ENCODE measurements around the gene MAIP1.

The MAIP1 gene

DNA sequence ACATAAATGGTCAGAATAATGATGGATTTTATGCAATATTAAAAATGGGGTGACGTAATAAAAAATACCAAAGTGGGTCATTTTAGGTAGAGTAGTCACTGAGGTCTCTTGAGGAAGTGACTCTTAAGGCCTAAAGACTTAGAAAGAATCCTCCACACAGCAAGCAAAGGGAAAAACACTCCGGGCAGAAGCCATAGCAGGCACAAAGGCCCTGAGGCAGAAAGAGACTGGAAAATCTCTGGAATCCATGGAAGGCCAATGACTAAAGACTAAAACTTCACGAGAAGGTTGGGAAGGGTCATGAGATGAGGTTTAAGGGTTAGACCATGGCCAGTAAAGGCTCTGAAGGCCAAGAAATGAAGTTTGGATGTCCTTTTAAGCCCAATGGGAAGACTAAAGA lies 36.9 kb downstream of the MAIP1 start:
- no peak for DNase-seq

DNA sequence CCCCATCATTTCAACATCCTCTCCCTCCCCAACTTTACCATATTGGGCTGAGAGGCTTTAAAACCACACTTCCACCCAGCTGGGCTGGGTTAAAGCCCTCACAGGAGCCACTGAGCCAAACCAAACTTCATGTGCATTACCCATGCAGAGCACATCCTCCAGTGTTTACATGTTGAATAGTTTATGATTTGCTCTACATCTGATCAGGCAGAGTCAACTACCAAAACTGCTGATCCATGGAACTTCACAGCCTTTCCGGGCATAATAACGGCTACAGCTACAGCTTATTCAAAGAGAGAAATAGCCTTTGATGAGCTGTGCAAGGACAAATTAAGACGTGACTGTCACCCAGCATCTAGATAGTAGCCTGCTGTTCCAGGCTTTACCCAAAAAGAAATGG lies 39.0 kb downstream of the MAIP1 start:
- DNase-seq, result no peak

DNA sequence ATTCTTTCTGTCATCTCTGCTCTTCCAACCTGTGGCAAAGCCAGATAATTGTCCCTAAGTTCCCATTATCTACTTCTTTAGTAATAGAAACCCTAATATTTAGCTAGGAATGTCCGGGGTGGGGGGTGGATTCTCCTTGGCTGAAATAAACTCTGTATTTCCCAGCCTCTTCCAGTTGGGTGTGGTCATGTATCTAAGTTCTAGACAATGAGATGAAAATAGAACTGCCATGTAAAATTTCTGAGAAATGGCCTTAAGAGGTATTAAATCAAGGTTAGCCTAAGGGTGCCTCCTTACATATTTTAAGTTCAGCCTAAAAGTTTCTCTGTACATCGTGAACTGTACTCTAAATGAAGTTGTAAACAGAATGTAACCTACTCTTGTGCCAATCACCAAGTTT lies 39.5 kb downstream of the MAIP1 start:
- no peak for DNase-seq

DNA sequence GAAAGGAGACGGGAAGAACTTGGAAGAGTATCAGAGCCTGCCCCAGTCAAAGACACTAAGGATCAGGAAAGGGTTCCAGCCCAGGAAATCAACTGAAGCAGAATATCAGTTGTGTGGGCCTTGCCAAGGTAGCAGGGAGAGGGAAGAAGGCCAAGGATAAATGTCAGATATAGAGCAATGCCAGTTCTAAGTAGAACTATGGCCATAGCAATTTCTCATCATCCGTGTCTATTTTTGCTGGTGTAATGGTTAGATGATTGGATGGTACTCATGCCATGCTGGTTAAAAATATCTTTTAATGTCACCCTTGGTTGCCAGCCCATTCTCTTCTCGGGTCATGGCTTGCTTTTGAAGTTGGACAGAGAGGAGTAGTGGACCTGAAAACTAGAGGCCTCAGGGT lies 41.9 kb downstream of the MAIP1 start:
- DNase-seq, result no peak

DNA sequence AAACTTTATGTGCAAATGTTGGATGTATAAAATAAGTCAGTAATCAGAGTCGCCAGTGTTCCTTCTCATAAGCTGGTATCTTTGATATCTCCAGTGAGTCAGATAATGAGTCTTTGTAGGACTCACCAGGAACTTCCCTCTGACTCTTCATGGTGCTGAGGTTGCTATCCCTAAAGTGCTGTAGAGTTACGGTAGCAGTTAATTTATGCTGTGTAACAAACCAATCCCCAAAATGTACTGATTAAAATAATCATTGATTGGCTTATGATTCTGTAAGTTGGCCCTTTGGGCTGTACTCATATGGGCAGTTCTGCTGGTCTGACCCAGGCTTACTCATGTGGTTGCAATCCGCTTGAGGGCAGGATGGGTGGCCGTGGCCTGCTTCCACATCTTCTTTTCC lies 43.8 kb downstream of the MAIP1 start:
- no peak for DNase-seq

DNA sequence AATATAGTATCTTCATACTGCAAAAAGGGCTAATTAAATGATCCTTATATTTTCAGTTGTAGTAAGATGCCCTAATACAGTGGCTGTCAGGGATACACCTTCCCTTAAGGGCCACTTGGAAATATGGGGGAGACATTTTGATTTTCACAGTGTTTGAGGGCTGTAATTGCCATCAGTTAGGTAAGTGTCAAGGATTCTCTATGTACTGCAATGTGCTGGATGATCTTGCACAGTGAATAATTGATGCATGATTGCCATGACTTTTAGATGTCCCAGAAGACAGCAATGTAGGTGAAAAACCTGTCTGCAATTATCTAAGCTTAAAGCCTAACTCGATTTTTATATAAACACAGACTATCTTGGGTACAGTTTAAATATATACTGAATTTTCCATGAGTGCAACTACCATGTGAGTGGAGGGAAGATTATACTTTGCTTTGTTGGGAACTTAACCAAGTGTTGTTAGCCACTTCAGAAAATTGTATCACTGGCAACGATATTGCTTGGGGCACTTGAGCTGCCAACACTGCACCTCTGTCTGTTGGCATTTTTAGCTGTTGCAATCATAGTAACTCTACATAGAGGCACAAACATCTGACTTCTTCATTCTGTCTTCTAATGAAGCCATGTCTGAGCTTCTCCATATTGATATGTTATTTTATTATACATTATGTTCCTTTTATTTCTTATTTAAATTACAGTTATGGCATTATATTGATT lies 45.2 kb downstream of the MAIP1 start:
- no peak for DNase-seq

DNA sequence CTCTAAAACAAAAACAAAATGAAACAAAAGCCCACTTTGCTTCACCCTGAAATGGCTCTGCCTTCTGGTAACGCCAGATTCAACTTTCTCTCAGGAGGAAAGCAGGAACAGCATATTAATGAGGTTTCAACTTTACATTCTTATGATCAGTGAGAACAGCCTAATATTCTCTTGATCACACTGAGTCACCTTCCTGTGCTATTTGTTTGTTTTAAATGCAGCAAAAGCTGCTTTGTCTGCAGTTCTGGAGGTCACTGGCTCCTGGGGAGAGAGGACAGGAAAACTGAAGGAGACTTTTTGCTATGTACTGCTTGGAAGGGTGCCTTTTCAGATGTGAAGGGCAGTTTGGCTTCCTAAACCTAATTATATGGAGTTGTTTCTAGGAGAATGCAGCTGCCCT lies 48.1 kb downstream of the MAIP1 start:
- no peak for DNase-seq

DNA sequence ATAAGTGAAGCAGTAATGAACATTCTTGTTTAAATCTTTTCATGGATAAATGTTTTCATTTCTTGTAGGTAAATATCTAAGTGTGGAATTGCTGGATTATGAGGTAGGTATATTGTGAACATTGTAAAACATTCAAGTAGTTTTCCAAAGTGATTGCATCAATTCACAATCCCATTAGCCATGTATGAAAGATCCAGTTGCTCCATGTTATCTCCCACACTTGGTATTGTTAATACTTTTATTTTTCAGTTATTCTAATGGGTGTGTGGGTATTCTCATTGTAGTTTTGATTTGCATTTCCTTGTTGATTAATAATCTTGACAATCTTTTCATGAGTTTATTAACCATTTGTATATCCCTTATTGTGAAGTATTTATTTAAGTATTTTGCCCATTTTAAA lies 50.3 kb downstream of the MAIP1 start:
- DNase-seq, result no peak

DNA sequence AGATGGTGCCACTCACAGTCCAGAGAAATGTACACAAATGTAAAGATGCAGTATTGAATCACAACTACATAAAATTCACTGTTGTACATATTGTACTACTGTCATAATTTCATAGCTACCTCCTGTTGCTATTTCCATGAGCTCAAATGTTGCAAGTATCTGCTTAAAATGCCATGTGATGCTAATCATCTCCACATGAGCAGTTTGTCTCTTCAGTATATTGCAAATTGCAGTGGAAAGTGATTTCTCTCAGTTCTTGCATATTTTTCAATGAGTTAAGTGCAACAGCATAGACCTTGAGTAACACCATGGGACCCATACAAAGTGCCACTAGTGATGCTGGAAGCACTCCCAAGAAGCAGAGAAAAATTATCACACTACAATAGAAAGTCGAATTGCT lies 51.9 kb downstream of the MAIP1 start:
- DNase-seq, result no peak

DNA sequence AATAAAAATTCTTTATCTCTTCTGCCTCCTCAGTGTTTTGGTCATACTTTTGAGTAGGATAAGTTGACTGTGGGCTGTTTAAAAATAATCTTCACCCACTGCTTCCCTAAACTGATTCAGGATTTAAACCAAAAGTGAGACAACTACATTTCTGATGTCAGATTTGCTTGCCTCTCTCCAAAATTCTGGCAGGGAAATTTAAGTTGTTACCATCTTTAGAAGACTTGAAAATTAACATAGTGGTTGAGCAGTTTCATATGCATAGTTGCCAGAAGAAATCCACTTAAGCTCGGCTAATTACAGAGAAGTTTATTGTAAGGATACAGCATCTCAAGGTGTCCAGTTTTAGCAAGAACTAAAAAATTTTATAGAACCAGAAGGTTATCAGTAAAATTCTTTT lies 57.0 kb downstream of the MAIP1 start:
- no peak for DNase-seq
